K562 (cell line): ENCODE results near the gene P2RX5. TPM values are rescaled to one million over a fixed set of nuclear protein-coding genes. Genes with fewer than 3 reads are reported as not detected.

Experiments
- ATAC-seq: fragments of 200-7000 bp; cut with Tn5 transposase; 3 replicates; pipeline ENCODE4 v1.9.1; 2020; ENCODE audit warnings: moderate library complexity
- BruUV-seq: library from RNA; stranded (reverse); fragments of 400-500 nt; replicated peaks from 2 replicates; lab custom pipeline; 2021; lab: Mats Ljungman, UMichigan
- CTCF ChIA-PET: fragments of 300-600 bp; formaldehyde crosslinking; extraction: SDS; loops from one replicate; lab custom pipeline; 2021; ENCODE audit warnings: low intra/inter-chr PET ratio; lab: Yijun Ruan, JAX
- POLR2A ChIA-PET: fragments of 300-600, 350-650 bp; sonication (Branson Sonifier 250); formaldehyde crosslinking; extraction: SDS; loops from one replicate; lab custom pipeline; 2021; ENCODE audit warnings: antibody characterized with exemption, inconsistent platforms; lab: Yijun Ruan, JAX
- DNase-seq, 4 experiments: peaks; one replicate each; pipeline versions ENCODE4 v3.0.0 to v3.0.0-alpha.2; 2011 to 2018; ENCODE audit warnings: low spot score in 3 of 4, mixed read lengths in 3 of 4; ENCODE audit errors: extremely low read depth in 1 of 4
- FAIRE-seq: peaks from 2 replicates; lab custom pipeline; 2011; peaks lifted over from hg19 to GRCh38; lab: Jason Lieb, UNC
- H2AFZ ChIP-seq: 2 replicates; pipeline ENCODE4 v1.6.0; 2011; ENCODE audit warnings: low read depth, low read length, control low read depth, inconsistent platforms
- H3K27ac ChIP-seq: fragments of 200-600 bp; 3 replicates; pipeline ENCODE4 v1.8.0; 2011; ENCODE audit warnings: low read depth, mild to moderate bottlenecking, control low read depth, inconsistent platforms, low read length, moderate library complexity, mixed read lengths; ENCODE audit errors: extremely low read depth
- H3K27me3 ChIP-seq, 2 experiments: fragments of 300-600 bp in 1 of 2; 2 replicates in 1 of 2; 3 replicates in 1 of 2; pipeline versions ENCODE4 v1.6.0 to v1.8.0; 2011; ENCODE audit warnings: inconsistent platforms in 2 of 2, low read length in 2 of 2, mild to moderate bottlenecking in 1 of 2, mixed read lengths in 1 of 2, moderate library complexity in 1 of 2; ENCODE audit not compliant: control insufficient read depth in 2 of 2, insufficient read depth in 2 of 2
- H3K36me3 ChIP-seq: fragments of 300-600 bp; 3 replicates; pipeline ENCODE4 v1.8.0; 2011; ENCODE audit warnings: mild to moderate bottlenecking, low read length, inconsistent platforms; ENCODE audit not compliant: control insufficient read depth, insufficient read depth
- H3K4me1 ChIP-seq, 2 experiments: fragments of 200-600 bp in 1 of 2; replicated peaks in 1 of 2; 2 replicates in 1 of 2; 3 replicates in 1 of 2; pipeline versions ENCODE4 v1.5.1 to v1.8.0; 2011; ENCODE audit warnings: inconsistent platforms in 2 of 2, low read length in 2 of 2, mild to moderate bottlenecking in 1 of 2, mixed read lengths in 1 of 2, moderate library complexity in 1 of 2; ENCODE audit not compliant: control insufficient read depth in 2 of 2, insufficient read depth in 2 of 2
- H3K4me2 ChIP-seq: 2 replicates; pipeline ENCODE4 v1.6.1; 2011; ENCODE audit warnings: low read length, control low read depth, inconsistent platforms, mixed read lengths; ENCODE audit not compliant: insufficient read depth
- H3K4me3 ChIP-seq: fragments of 200-600 bp; sonication (generic), shearing (Covaris generic); 2 replicates; pipeline ENCODE4 v1.5.1; 2016; ENCODE audit warnings: control low read depth, inconsistent platforms
- H3K79me2 ChIP-seq: fragments of 200-600 bp; 3 replicates; pipeline ENCODE4 v1.8.0; 2011; ENCODE audit warnings: low read length, inconsistent platforms; ENCODE audit not compliant: control insufficient read depth, insufficient read depth
- H3K9ac ChIP-seq, 2 experiments: 2 replicates each; pipeline versions ENCODE4 v1.6.0 to v1.6.1; 2011; ENCODE audit warnings: low read depth in 2 of 2, low read length in 2 of 2, control low read depth in 1 of 2, inconsistent platforms in 1 of 2, mild to moderate bottlenecking in 1 of 2, mixed read lengths in 1 of 2; ENCODE audit not compliant: insufficient read depth in 1 of 2
- H3K9me1 ChIP-seq: one replicate; pipeline ENCODE4 v1.6.0; 2011; ENCODE audit warnings: inconsistent platforms, mild to moderate bottlenecking, low read length, moderate library complexity; ENCODE audit not compliant: control insufficient read depth, insufficient read depth
- H3K9me3 ChIP-seq: replicated peaks from 2 replicates; pipeline ENCODE4 v1.5.1; 2011; ENCODE audit warnings: low read depth, low read length, inconsistent platforms; ENCODE audit not compliant: control insufficient read depth, insufficient read depth
- H4K20me1 ChIP-seq: replicated peaks from 2 replicates; pipeline ENCODE4 v1.6.1; 2011; ENCODE audit warnings: low read length, inconsistent platforms, mixed read lengths; ENCODE audit not compliant: control insufficient read depth, insufficient read depth
- ARNT ChIP-seq, 2 experiments: fragments of 450-650 bp; IDR thresholded peaks; 2 replicates each; pipeline ENCODE4 v1.6.1; 2016; ENCODE audit warnings: mild to moderate bottlenecking in 1 of 2
- BRCA1 ChIP-seq, 2 experiments: fragments of 450-650 bp in 1 of 2; sonication (generic) in 1 of 2; formaldehyde crosslinking in 1 of 2; IDR thresholded peaks; 2 replicates each; pipeline versions ENCODE4 v1.5.0 to v1.6.1; 2017 to 2020; ENCODE audit warnings: mild to moderate bottlenecking in 1 of 2, missing genetic modification reagents in 1 of 2
- CBX2 ChIP-seq: fragments of 200-600 bp; sonication (generic); IDR thresholded peaks from one replicate; pipeline ENCODE4 v1.6.1; 2012; ENCODE audit warnings: mild to moderate bottlenecking, low read length, inconsistent platforms; ENCODE audit not compliant: insufficient read depth, poor library complexity, severe bottlenecking
- DACH1 ChIP-seq: fragments of 450-650 bp; IDR thresholded peaks from 2 replicates; pipeline ENCODE4 v1.6.1; 2018; ENCODE audit not compliant: partially characterized antibody
- NFIC ChIP-seq: fragments of 450-650 bp; IDR thresholded peaks from 2 replicates; pipeline ENCODE4 v1.6.1; 2017; ENCODE audit warnings: mild to moderate bottlenecking, inconsistent platforms
- POLR2A ChIP-seq: fragments of 450-650 bp; conservative IDR thresholded peaks from 2 replicates; pipeline ENCODE4 v1.6.1; 2016
- PYGO2 ChIP-seq: fragments of 450-650 bp; IDR thresholded peaks from 2 replicates; pipeline ENCODE4 v1.6.1; 2016; ENCODE audit warnings: mild to moderate bottlenecking, missing genetic modification characterization, moderate library complexity, missing compliant biosample characterization
- TAF7 ChIP-seq: fragments of 450-650 bp; IDR thresholded peaks from 2 replicates; pipeline ENCODE4 v1.6.1; 2016; ENCODE audit warnings: missing genetic modification characterization, missing compliant biosample characterization
- TBP ChIP-seq: optimal IDR thresholded peaks from 2 replicates; pipeline ENCODE3; 2011; ENCODE audit warnings: low read depth, low read length, improper control_type of control experiment
- TSC22D4 ChIP-seq: fragments of 450-650 bp; IDR thresholded peaks from 2 replicates; pipeline ENCODE4 v1.6.1; 2016; ENCODE audit warnings: missing genetic modification characterization, missing biosample characterization, control low read depth
- ZBTB40 ChIP-seq, 2 experiments: fragments of 450-650 bp in 1 of 2; sonication (generic) in 1 of 2; formaldehyde crosslinking in 1 of 2; IDR thresholded peaks; 2 replicates each; pipeline versions ENCODE4 v1.7.1 to v1.9.0; 2016 to 2022; ENCODE audit warnings: inconsistent platforms in 1 of 2, mild to moderate bottlenecking in 1 of 2, missing genetic modification reagents in 1 of 2
- ZNF76 ChIP-seq: fragments of 250-450 bp; sonication (Bioruptor Pico); IDR thresholded peaks from 2 replicates; pipeline ENCODE4 v1.4.0; 2020; ENCODE audit warnings: mild to moderate bottlenecking, moderate library complexity, borderline replicate concordance
- WGBS: fragments of 100-300 bp; shearing (Covaris generic); methylation state at CpG from one replicate; pipeline ENCODE4 v1.1.6; 2016; ENCODE audit warnings: low coverage, mixed read lengths; ENCODE audit not compliant: insufficient coverage; ENCODE audit errors: missing lambda C conversion rate; 5-methylcytosine and 5-hydroxymethylcytosine counted together
- in situ Hi-C: fragments of 300-500 bp; cut with MboI; formaldehyde crosslinking; loops from 4 replicates; pipeline ENCODE4 v1.15.0; 2018; ENCODE audit warnings: inconsistent platforms, mixed read lengths
- intact Hi-C: fragments of 100-400 bp; cut with micrococcal nuclease; formaldehyde crosslinking; loops from 2 replicates; pipeline ENCODE4 v1.14.2; 2022
- polyA plus RNA-seq, 8 experiments: library from polyadenylated mRNA; depleted of rRNA in 4 of 8; stranded (reverse) in 5 of 8; unstranded in 3 of 8; fragments of >200 nt; fragmentation: Nextera tagmentation in 2 of 8; fragmentation: Illumina TruSeq in 1 of 8; extraction: Ambion mirVana in 2 of 8; extraction: Trizol in 1 of 8; gene quantifications; 2 replicates each; pipeline versions ENCODE4 v1.2.1 to v1.2.3, GENCODE V29; 2011 to 2014; ENCODE audit warnings: inconsistent platforms in 1 of 8, missing spikeins in 1 of 8
- total RNA-seq, 7 experiments: library from RNA; depleted of rRNA in 6 of 7; stranded (reverse); fragments of >200 nt in 6 of 7; fragmentation: Illumina TruSeq in 2 of 7; extraction: Trizol in 2 of 7; gene quantifications; 2 replicates each; pipeline versions ENCODE4 v1.2.1 to v1.2.3, GENCODE V29; 2011 to 2021; ENCODE audit warnings: low replicate concordance in 1 of 7
- TF ChIP-seq, protein P1 (sequence below): fragments of 450-650 bp; conservative IDR thresholded peaks from 2 replicates; pipeline ENCODE4 v1.6.1; 2016; ENCODE audit warnings: missing genetic modification characterization, low read depth, mild to moderate bottlenecking, control low read depth, missing compliant biosample characterization

Gene P2RX5
- total and polyA plus RNA-seq, 9 of the 15 experiments (the other 6 are each of a cell fraction or from before 2014, with no cell fraction given): 0.31 to 4.0 (median 1.3) TPM

DNA sequence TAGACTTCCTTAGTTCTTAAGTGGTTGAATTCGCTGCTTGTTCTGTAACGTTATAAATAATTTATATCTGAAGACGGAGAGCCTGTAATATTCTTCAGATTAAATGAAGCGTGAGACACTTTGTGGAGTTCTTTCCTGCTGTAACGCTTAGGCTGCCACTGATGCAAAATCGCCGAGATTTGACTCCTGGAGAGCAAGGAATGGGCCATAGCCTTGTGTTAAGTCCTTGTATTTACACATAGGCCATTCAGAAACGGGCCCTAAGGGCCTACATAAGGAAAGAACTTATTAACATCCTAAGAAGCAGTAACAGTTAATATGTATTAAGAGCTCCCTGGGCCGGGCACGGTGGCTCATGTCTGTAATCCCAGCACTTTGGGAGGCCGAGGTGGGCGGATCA, 26.4 kb downstream of the P2RX5 start:
- CTCF ChIA-PET: no interaction called here
- 27% methylated on average over 12 of the region's 12 CpGs for WGBS
- intact Hi-C loops (no loop called here), in situ Hi-C loops (no loop called here)
- no TSS peak for BruUV-seq
- Histone ChIP-seq H2AFZ (no peak overlapping the region), H3K27ac (peak overlapping the region; percentile 79; the same call in 1 of the 3 replicates), H3K79me2 (peaks cover 20% of the 10 kb centered on the region), H3K36me3 (peaks cover 7% of the 10 kb centered on the region; the same call in 2 of the 3 replicates), H3K4me3 (peak overlapping the region; percentile 87), H3K4me2 (peak overlapping the region; percentile 82), H3K9me3 (no peaks in the 10 kb centered on the region), H3K9me1 (peaks cover 6% of the 10 kb centered on the region), H4K20me1 (0 out of 2 replicates have a peak, but pooled peaks cover 16% of the 10 kb centered on the region), H3K27me3 (no peaks in the 10 kb centered on the region; a peak in 1 of 5 replicates), H3K9ac (peak overlapping the region; percentile 82 to 99; a peak in 3 of 4 replicates), H3K4me1 (peaks cover 6 to 31% of the 10 kb centered on the region in 2 experiments; a peak in 4 of 5 replicates)
- no peak for ATAC-seq
- no peak for DNase-seq
- POLR2A ChIA-PET: no interaction called here
- no peak for FAIRE-seq
- TF ChIP-seq ZBTB40 (IDR thresholded peaks at IDR 0.05) (no peak), ZBTB40 (CRISPR knock-in tag; IDR thresholded peaks at IDR 0.05) (no peak), POLR2A (no peak), PYGO2 (tag) (no peak), TAF7 (tag) (no peak), ARNT (IDR thresholded peaks at IDR 0.05) (no peak), TBP (no peak), TSC22D4 (no peak), NFIC (no peak), ZNF76 (CRISPR knock-in tag) (no peak), DACH1 (no peak), CBX2 (no peak), BRCA1 (IDR thresholded peaks at IDR 0.05) (no peak), BRCA1 (CRISPR knock-in tag; IDR thresholded peaks at IDR 0.05) (no peak)
- TF ChIP-seq, protein P1, sequence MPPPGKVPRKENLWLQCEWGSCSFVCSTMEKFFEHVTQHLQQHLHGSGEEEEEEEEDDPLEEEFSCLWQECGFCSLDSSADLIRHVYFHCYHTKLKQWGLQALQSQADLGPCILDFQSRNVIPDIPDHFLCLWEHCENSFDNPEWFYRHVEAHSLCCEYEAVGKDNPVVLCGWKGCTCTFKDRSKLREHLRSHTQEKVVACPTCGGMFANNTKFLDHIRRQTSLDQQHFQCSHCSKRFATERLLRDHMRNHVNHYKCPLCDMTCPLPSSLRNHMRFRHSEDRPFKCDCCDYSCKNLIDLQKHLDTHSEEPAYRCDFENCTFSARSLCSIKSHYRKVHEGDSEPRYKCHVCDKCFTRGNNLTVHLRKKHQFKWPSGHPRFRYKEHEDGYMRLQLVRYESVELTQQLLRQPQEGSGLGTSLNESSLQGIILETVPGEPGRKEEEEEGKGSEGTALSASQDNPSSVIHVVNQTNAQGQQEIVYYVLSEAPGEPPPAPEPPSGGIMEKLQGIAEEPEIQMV (tag): no peak
